Smooth muscle cell of trachea (primary cell): Measurements from ENCODE around the gene PNMA3. TPM values are rescaled to one million over a fixed set of nuclear protein-coding genes. Genes with fewer than 3 reads are reported as not detected.

ENCODE experiments used
- total RNA-seq: library from RNA; depleted of rRNA; stranded (reverse); fragments of >200 nt; gene quantifications from 2 replicates; pipeline ENCODE4 v1.2.1, GENCODE V29; 2014

PNMA3 gene
- 0.29 and 0.66 TPM in 2 replicates for total RNA-seq

GRCh38 chrX:153055871-153056749 is at the start of gene PNMA3:
Gene PNMA3 (plus strand): TSS chrX:153056470. CDS start chrX:153057056, 586 bp downstream.

GRCh38 chrX:153071909-153072583 is 15.8 kb downstream of the PNMA3 start, which contains the start of gene PNMA6A:
Gene PNMA6A (plus strand): TSS chrX:153072454. CDS start chrX:153073063, 609 bp downstream.

Other genes starting within 250 kb of the PNMA3 start
- 47.1 and 54.7 TPM in 2 replicates for gene CETN2, start 225.7 kb upstream of the PNMA3 start, total RNA-seq
- gene NSDHL, start 225.4 kb upstream of the PNMA3 start, total RNA-seq = 14.9 and 22.4 TPM in 2 replicates
- 1.3 and 1.5 TPM in 2 replicates for gene ZNF185, start 158.4 kb upstream of the PNMA3 start, total RNA-seq
- not detected in 2 replicates for gene PNMA5, start 62.4 kb upstream of the PNMA3 start, total RNA-seq
- gene PNMA6A, start 16.0 kb downstream of the PNMA3 start, total RNA-seq = 5.5 and 8.1 TPM in 2 replicates
- gene MAGEA1, start 122.8 kb downstream of the PNMA3 start, total RNA-seq = not detected in 2 replicates